Ascending aorta (tissue), 2 donors: Measurements from ENCODE around the gene C11orf87. TPM values are rescaled to one million over a fixed set of nuclear protein-coding genes. Genes with fewer than 3 reads are reported as not detected.

Experiments
- DNase-seq, 2 donors: peaks; one replicate each; pipeline ENCODE4 v3.0.0-alpha.2; 2019; ENCODE audit warnings: low spot score in 2 of 2
- H3K27ac ChIP-seq, 2 donors: fragments of 200-600 bp; sonication (generic); one replicate each; pipeline ENCODE4 v1.5.1; 2016 to 2017; ENCODE audit warnings: mild to moderate bottlenecking in 1 of 2
- H3K27me3 ChIP-seq: fragments of 200-600 bp; sonication (generic); one replicate; pipeline ENCODE4 v1.5.1; 2017
- H3K36me3 ChIP-seq, 2 donors: fragments of 200-600 bp; sonication (generic); one replicate each; pipeline ENCODE4 v1.5.1; 2016
- H3K4me1 ChIP-seq, 2 donors: fragments of 200-600 bp; sonication (generic); one replicate each; pipeline ENCODE4 v1.5.1; 2016 to 2017; ENCODE audit warnings: mild to moderate bottlenecking in 1 of 2
- H3K4me3 ChIP-seq, 2 donors: fragments of 200-600 bp; sonication (generic); one replicate each; pipeline ENCODE4 v1.5.1; 2016 to 2017; ENCODE audit warnings: mild to moderate bottlenecking in 1 of 2
- H3K9me3 ChIP-seq, 2 donors: fragments of 200-600 bp; sonication (generic); one replicate each; pipeline ENCODE4 v1.5.1; 2016
- CTCF ChIP-seq, 3 experiments: fragments of 200-600 bp in 2 of 3; fragments of 450-650 bp in 1 of 3; sonication (generic) in 2 of 3; IDR thresholded peaks; one replicate each; pipeline ENCODE4 v1.5.1; 2016 to 2019; ENCODE audit warnings: antibody characterized with exemption in 3 of 3, mild to moderate bottlenecking in 1 of 3, moderate library complexity in 1 of 3
- intact Hi-C: fragments of 100-400 bp; cut with DNase I; formaldehyde crosslinking; loops from one replicate; pipeline ENCODE4 v1.15.1; 2023
- total RNA-seq: library from RNA; depleted of rRNA; stranded (reverse); fragments of >200 nt; gene quantifications from one replicate; pipeline ENCODE4 v1.1.0, GENCODE V29; 2016

Gene C11orf87
- total RNA-seq, 1 donor from 2014 or later = not detected

DNA sequence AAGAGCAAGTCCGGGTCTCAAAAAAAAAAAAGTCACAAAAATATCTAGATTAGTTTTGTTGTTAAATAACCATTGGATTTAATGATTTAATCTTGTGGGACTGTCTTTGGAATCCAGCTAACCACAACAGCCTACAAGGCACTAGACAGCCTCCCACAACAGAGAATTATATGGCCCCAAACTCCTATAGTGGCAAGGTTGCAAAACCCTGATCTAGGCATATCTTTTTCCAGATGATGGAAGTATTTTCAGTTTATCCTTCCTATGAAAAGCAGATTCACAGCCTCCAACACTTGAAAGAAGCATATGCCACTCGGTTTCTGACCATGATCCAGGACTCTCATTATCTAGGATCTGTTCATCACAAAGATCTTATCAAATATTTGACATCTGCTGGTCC is 5.4 kb upstream of the C11orf87 start:
- intact Hi-C loops = no loop called here
- Histone ChIP-seq H3K36me3 (no peaks in the 10 kb centered on the region), H3K27me3 (no peaks in the 10 kb centered on the region), H3K9me3 (no peaks in the 10 kb centered on the region), H3K4me1 (no peaks in the 10 kb centered on the region), H3K27ac (no peak overlapping the region), H3K4me3 (no peak overlapping the region)
- TF ChIP-seq CTCF (IDR thresholded peaks at IDR 0.05) = no peak
- no peak for DNase-seq

GRCh38 chr11:109422870-109423465 is 978 bp downstream of the C11orf87 start:
- H3K27ac ChIP-seq = no peak overlapping the region
- H3K4me3 ChIP-seq = peak overlapping the region; percentile 30 to 59
- H3K4me1 ChIP-seq = peaks cover 3% of the 10 kb centered on the region in 2 donors
- no peak for TF ChIP-seq CTCF (IDR thresholded peaks at IDR 0.05)
- no peaks in the 10 kb centered on the region for H3K9me3 ChIP-seq
- H3K36me3 ChIP-seq = no peaks in the 10 kb centered on the region
- H3K27me3 ChIP-seq = no peaks in the 10 kb centered on the region
- no peak for DNase-seq
- intact Hi-C loops = no loop called here

DNA sequence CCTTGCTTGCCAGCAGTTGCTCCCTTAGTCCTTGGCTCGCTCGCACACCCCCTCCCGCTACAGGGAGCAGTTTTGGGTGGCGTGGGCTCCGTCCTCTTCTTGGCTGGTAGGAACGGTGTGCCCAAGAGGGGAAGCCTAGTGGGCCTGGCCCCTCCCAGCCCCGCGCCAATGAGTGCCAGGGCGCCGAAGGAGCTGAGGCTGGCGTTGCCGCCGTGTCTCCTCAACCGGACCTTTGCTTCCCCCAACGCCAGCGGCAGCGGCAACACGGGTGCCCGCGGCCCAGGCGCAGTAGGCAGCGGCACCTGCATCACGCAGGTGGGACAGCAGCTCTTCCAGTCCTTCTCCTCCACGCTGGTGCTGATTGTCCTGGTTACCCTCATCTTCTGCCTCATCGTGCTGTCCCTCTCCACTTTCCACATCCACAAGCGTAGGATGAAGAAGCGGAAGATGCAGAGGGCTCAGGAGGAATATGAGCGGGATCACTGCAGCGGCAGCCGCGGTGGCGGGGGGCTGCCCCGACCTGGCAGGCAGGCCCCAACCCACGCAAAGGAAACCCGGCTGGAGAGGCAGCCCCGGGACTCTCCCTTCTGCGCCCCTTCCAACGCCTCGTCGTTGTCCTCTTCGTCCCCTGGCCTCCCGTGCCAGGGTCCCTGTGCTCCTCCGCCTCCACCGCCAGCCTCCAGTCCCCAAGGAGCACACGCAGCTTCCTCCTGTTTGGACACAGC is 1.6 kb downstream of the C11orf87 start:
- peak overlapping the region; percentile 30 to 59 for H3K4me3 ChIP-seq
- peaks cover 3% of the 10 kb centered on the region in 2 donors for H3K4me1 ChIP-seq
- DNase-seq = no peak
- H3K9me3 ChIP-seq = no peaks in the 10 kb centered on the region
- intact Hi-C loops = no loop called here
- no peaks in the 10 kb centered on the region for H3K36me3 ChIP-seq
- H3K27ac ChIP-seq = no peak overlapping the region
- no peaks in the 10 kb centered on the region for H3K27me3 ChIP-seq
- no peak for TF ChIP-seq CTCF (IDR thresholded peaks at IDR 0.05)

GRCh38 chr11:109424901-109425300 is 2.9 kb downstream of the C11orf87 start:
- H3K9me3 ChIP-seq = no peaks in the 10 kb centered on the region
- no peaks in the 10 kb centered on the region for H3K36me3 ChIP-seq
- H3K4me1 ChIP-seq = peaks cover 3% of the 10 kb centered on the region in 2 donors
- no peak for TF ChIP-seq CTCF (IDR thresholded peaks at IDR 0.05)
- intact Hi-C loops = no loop called here
- H3K27ac ChIP-seq = no peak overlapping the region
- no peak for DNase-seq
- no peaks in the 10 kb centered on the region for H3K27me3 ChIP-seq
- no peak overlapping the region for H3K4me3 ChIP-seq

GRCh38 chr11:109425554-109425953 is 3.6 kb downstream of the C11orf87 start:
- no peaks in the 10 kb centered on the region for H3K9me3 ChIP-seq
- DNase-seq = no peak
- TF ChIP-seq CTCF (IDR thresholded peaks at IDR 0.05) = no peak
- no peak overlapping the region for H3K27ac ChIP-seq
- H3K4me3 ChIP-seq = no peak overlapping the region
- H3K27me3 ChIP-seq = no peaks in the 10 kb centered on the region
- peaks cover 3% of the 10 kb centered on the region in 2 donors for H3K4me1 ChIP-seq
- intact Hi-C loops = no loop called here
- H3K36me3 ChIP-seq = no peaks in the 10 kb centered on the region
